Neutrophil (primary cell): ENCODE results near the gene SH3RF1.

Experiments
- H3K27ac ChIP-seq: fragments of 200-600 bp; sonication (generic); 2 replicates; pipeline ENCODE4 v1.5.1; 2016; ENCODE audit warnings: mild to moderate bottlenecking, moderate library complexity
- H3K27me3 ChIP-seq: fragments of 200-600 bp; sonication (generic); 2 replicates; pipeline ENCODE4 v1.6.0; 2016; ENCODE audit warnings: mild to moderate bottlenecking
- H3K36me3 ChIP-seq: fragments of 200-600 bp; sonication (generic); 2 replicates; pipeline ENCODE4 v1.5.1; 2017
- H3K4me1 ChIP-seq, 2 experiments: fragments of 200-600 bp in 1 of 2; sonication (generic) in 1 of 2; 1 replicate in 1 of 2; 2 replicates in 1 of 2; pipeline versions ENCODE4 v1.5.1 to v1.6.1; 2013 to 2016; ENCODE audit warnings: low read depth in 1 of 2, low read length in 1 of 2, mild to moderate bottlenecking in 1 of 2, moderate library complexity in 1 of 2; ENCODE audit not compliant: control insufficient read depth in 1 of 2, insufficient read depth in 1 of 2
- H3K4me3 ChIP-seq, 2 experiments: fragments of 200-600 bp in 1 of 2; sonication (generic) in 1 of 2; 1 replicate in 1 of 2; 2 replicates in 1 of 2; pipeline ENCODE4 v1.5.1; 2013 to 2016; ENCODE audit warnings: low read depth in 1 of 2, low read length in 1 of 2, mild to moderate bottlenecking in 1 of 2, moderate library complexity in 1 of 2
- H3K9me3 ChIP-seq: fragments of 200-600 bp; sonication (generic); 2 replicates; pipeline ENCODE4 v1.5.1; 2016
- TF ChIP-seq, protein P1 (sequence below): fragments of 200-600 bp; sonication (generic); IDR thresholded peaks from 2 replicates; pipeline ENCODE4 v1.5.1; 2016; ENCODE audit warnings: antibody characterized with exemption

SH3RF1 gene

GRCh38 chr4:169090484-169091215 lies 180.1 kb downstream of the SH3RF1 start:
- Histone ChIP-seq H3K4me3 (no peak overlapping the region), H3K27me3 (no peaks in the 10 kb centered on the region), H3K27ac (peak overlapping the region; percentile 19), H3K9me3 (no peaks in the 10 kb centered on the region), H3K4me1 (peaks cover 8 to 9% of the 10 kb centered on the region in 2 experiments), H3K36me3 (no peaks in the 10 kb centered on the region)
- TF ChIP-seq, protein P1, sequence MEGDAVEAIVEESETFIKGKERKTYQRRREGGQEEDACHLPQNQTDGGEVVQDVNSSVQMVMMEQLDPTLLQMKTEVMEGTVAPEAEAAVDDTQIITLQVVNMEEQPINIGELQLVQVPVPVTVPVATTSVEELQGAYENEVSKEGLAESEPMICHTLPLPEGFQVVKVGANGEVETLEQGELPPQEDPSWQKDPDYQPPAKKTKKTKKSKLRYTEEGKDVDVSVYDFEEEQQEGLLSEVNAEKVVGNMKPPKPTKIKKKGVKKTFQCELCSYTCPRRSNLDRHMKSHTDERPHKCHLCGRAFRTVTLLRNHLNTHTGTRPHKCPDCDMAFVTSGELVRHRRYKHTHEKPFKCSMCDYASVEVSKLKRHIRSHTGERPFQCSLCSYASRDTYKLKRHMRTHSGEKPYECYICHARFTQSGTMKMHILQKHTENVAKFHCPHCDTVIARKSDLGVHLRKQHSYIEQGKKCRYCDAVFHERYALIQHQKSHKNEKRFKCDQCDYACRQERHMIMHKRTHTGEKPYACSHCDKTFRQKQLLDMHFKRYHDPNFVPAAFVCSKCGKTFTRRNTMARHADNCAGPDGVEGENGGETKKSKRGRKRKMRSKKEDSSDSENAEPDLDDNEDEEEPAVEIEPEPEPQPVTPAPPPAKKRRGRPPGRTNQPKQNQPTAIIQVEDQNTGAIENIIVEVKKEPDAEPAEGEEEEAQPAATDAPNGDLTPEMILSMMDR = no peak

DNA sequence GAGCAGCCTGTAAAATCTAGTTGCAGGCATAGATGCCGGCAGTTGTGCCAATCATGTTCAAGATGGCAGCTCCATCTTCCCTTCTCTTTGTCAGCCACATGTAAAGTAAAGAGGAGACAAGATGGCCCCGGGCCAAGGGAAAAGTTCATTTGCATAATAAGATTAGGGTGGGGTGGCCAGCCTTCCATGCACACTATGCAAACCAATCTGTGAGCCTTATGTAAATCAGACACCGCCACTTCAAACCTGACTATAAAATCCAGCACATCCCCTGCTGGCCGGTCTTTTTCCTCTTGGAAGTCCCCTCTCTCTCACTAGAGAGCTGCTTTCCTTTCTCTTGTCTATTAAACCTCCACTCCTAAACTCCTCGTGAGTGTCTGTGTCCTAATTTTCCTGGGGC lies 181.8 kb downstream of the SH3RF1 start:
- no peaks in the 10 kb centered on the region for H3K27me3 ChIP-seq
- no peaks in the 10 kb centered on the region for H3K36me3 ChIP-seq
- no peak overlapping the region for H3K27ac ChIP-seq
- no peaks in the 10 kb centered on the region for H3K9me3 ChIP-seq
- no peak overlapping the region for H3K4me3 ChIP-seq
- H3K4me1 ChIP-seq = peaks cover 8 to 9% of the 10 kb centered on the region in 2 experiments
- TF ChIP-seq, protein P1 = no peak

DNA sequence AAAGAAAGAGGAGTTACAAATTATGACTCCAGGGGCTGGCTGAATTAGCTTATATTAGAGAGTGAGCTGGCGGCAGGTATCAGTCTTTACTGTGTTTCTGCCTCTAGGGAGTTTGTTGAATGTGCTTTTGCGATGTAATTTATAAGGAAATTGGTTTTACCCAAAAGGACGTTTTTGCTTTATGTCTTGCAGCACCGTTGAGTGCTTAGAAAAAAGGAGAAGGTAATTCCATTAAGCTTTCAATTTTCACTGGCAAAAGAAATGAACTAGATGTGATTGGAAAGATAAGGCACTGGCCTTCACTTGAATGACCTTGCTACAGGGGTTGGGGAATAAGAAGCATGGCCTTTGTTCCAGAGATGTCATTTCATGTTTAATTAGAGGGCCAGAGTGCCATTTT lies 185.8 kb downstream of the SH3RF1 start:
- H3K4me3 ChIP-seq = no peak overlapping the region
- TF ChIP-seq, protein P1 = no peak

DNA sequence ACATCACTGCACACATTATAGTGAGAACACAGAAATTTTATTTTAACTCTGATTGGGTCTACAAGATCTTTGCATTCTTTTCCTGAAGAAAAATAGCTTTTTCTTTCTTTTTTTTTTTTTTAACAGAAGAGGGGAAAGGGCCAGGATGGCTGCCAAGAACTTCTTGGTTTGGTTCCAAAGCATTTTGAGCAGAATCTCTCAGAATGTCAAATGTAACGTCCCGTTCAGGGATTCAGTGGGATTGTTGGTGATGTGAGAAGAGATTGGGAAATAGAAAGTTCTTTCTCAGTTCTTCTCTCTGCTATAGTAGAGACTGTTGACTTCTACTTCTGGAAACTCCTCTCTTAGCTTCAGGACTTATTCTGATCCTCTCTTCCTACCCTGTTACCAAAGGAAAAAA lies 189.8 kb downstream of the SH3RF1 start:
- peak overlapping the region; percentile 91 for H3K27ac ChIP-seq
- H3K4me3 ChIP-seq = peak overlapping the region; percentile 58 to 61

More for the DNA sequence above, 185.8 kb downstream of the SH3RF1 start:
- Histone ChIP-seq H3K27me3 (no peaks in the 10 kb centered on the region), H3K36me3 (no peaks in the 10 kb centered on the region), H3K27ac (no peak overlapping the region), H3K9me3 (no peaks in the 10 kb centered on the region), H3K4me1 (peaks cover 16 to 19% of the 10 kb centered on the region in 2 experiments)

DNA sequence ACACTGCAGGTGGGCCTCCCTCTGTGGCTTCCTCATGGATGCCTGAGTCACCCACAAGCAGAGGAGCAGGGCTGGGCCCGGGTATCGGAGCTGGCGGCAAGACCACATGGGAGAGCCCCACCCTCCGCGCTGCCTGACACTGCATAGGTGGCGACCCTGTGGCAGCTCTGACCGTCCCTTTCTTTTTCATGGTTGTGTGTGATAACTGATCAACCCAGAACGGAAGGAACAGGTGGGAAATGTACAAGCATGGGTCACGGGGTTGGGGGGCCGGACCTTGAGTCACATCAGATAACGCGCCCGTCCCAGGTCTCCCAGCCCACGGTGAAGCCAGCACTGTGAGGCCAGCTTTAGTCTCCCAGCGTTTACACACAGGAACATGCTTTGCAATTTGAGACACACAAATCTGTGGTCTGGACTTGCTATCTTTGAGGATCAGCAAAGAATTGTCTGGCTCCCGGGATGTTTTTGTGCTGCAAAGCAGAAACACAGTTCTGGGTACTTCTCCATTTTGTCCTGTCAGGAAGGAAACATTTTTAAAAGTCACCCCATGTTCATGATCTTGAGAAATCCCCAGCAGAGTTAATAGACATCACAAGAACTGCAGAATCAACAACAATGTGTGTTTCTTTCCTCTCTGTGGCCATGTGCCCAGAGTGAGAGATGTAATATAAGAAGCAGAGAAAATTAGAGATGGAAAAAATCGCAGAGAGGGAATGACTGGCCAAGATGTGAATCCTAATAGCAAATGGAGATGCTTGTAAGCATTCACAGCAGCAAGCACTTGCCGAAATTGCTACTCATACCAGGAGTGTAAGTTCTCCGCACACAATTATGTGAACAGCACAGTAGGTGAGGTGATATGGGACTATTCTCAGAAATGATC lies 190.6 kb downstream of the SH3RF1 start:
- peaks cover 25 to 28% of the 10 kb centered on the region in 2 experiments for H3K4me1 ChIP-seq
- no peaks in the 10 kb centered on the region for H3K27me3 ChIP-seq
- H3K4me3 ChIP-seq = peak overlapping the region; percentile 58 to 61
- H3K27ac ChIP-seq = peak overlapping the region; percentile 91
- TF ChIP-seq, protein P1 = no peak
- no peaks in the 10 kb centered on the region for H3K9me3 ChIP-seq
- no peaks in the 10 kb centered on the region for H3K36me3 ChIP-seq

More for the DNA sequence above, 189.8 kb downstream of the SH3RF1 start:
- H3K4me1 ChIP-seq = peaks cover 25 to 28% of the 10 kb centered on the region in 2 experiments
- no peaks in the 10 kb centered on the region for H3K27me3 ChIP-seq
- H3K36me3 ChIP-seq = no peaks in the 10 kb centered on the region
- H3K9me3 ChIP-seq = no peaks in the 10 kb centered on the region
- TF ChIP-seq, protein P1 = no peak
